SK-N-SH treated with all-trans-retinoic acid at 6 μM for 48 hours (cell line): ENCODE data around the gene CPSF4L.
"Not testable (repeated sequence)": the region's sequence is repeated elsewhere in the genome, so short reads cannot be mapped to it uniquely, and the experiment has no call there.

ENCODE experiments used
- ATAC-seq: fragments of 200-7000 bp; cut with Tn5 transposase; 3 replicates; pipeline ENCODE4 v1.9.1; 2020; ENCODE audit warnings: mild to moderate bottlenecking, moderate library complexity
- ARNTL ChIP-seq: fragments of 450-650 bp; formaldehyde crosslinking; IDR thresholded peaks from 2 replicates; pipeline ENCODE4 v1.5.0; 2020; ENCODE audit warnings: low read depth, mild to moderate bottlenecking, moderate library complexity, borderline replicate concordance
- CSDC2 ChIP-seq: fragments of 250-450 bp; sonication (Bioruptor Pico); IDR thresholded peaks from 2 replicates; pipeline ENCODE4 v1.5.0; 2020; ENCODE audit warnings: mild to moderate bottlenecking, moderate library complexity
- ESRRG ChIP-seq: fragments of 250-450 bp; sonication (Bioruptor Pico); IDR thresholded peaks from 2 replicates; pipeline ENCODE4 v1.6.1; 2021; ENCODE audit warnings: mild to moderate bottlenecking
- ISL1 ChIP-seq: fragments of 250-450 bp; sonication (Bioruptor Pico); IDR thresholded peaks from 2 replicates; pipeline ENCODE4 v2.1.2; 2022; ENCODE audit warnings: mild to moderate bottlenecking, moderate library complexity
- OSR1 ChIP-seq: fragments of 250-450 bp; sonication (Bioruptor Pico); IDR thresholded peaks from 2 replicates; pipeline ENCODE4 v1.8.0; 2022; ENCODE audit warnings: moderate library complexity, mild to moderate bottlenecking, inconsistent platforms
- PPARA ChIP-seq: fragments of 250-450 bp; sonication (Bioruptor Pico); IDR thresholded peaks from 2 replicates; pipeline ENCODE4 v1.5.0; 2020; ENCODE audit warnings: mild to moderate bottlenecking, borderline replicate concordance
- RARB ChIP-seq: fragments of 250-450 bp; sonication (Bioruptor Pico); IDR thresholded peaks from 2 replicates; pipeline ENCODE4 v1.8.0; 2021; ENCODE audit warnings: mild to moderate bottlenecking, moderate library complexity
- SNAI2 ChIP-seq: fragments of 250-450 bp; sonication (Bioruptor Pico); IDR thresholded peaks from 2 replicates; pipeline ENCODE4 v1.5.0; 2020; ENCODE audit warnings: mild to moderate bottlenecking, moderate library complexity
- TCF4 ChIP-seq: fragments of 250-450 bp; sonication (Bioruptor Pico); IDR thresholded peaks from 2 replicates; pipeline ENCODE4 v1.8.0; 2021; ENCODE audit warnings: mild to moderate bottlenecking, moderate library complexity, borderline replicate concordance
- ZC3H10 ChIP-seq: fragments of 250-450 bp; sonication (Bioruptor Pico); IDR thresholded peaks from 2 replicates; pipeline ENCODE4 v1.5.1; 2021; ENCODE audit warnings: mild to moderate bottlenecking, moderate library complexity
- ZFP3 ChIP-seq: fragments of 250-450 bp; sonication (Bioruptor Pico); IDR thresholded peaks from 2 replicates; pipeline ENCODE4 v1.5.0; 2020; ENCODE audit warnings: mild to moderate bottlenecking, moderate library complexity
- ZFP30 ChIP-seq: fragments of 450-650 bp; formaldehyde crosslinking; IDR thresholded peaks from 2 replicates; pipeline ENCODE4 v1.5.0; 2022; ENCODE audit warnings: mild to moderate bottlenecking, moderate library complexity
- ZNF565 ChIP-seq: fragments of 450-650 bp; formaldehyde crosslinking; conservative IDR thresholded peaks from 2 replicates; pipeline ENCODE4 v1.5.0; 2020; ENCODE audit warnings: low read depth, mild to moderate bottlenecking, moderate library complexity
- ZNF70 ChIP-seq: fragments of 450-650 bp; formaldehyde crosslinking; IDR thresholded peaks from 2 replicates; pipeline ENCODE4 v1.5.0; 2020; ENCODE audit warnings: mild to moderate bottlenecking, moderate library complexity
- TF ChIP-seq, protein P1 (sequence below): fragments of 250-450 bp; sonication (Bioruptor Pico); IDR thresholded peaks from 2 replicates; pipeline ENCODE4 v1.5.1; 2020; ENCODE audit warnings: low read depth, mild to moderate bottlenecking, moderate library complexity
- TF ChIP-seq, protein P2 (sequence below): fragments of 250-450 bp; sonication (Bioruptor Pico); IDR thresholded peaks from 2 replicates; pipeline ENCODE4 v1.5.1; 2021; ENCODE audit warnings: mild to moderate bottlenecking, moderate library complexity
- TF ChIP-seq, protein P3 (sequence below): fragments of 250-450 bp; sonication (Bioruptor Pico); IDR thresholded peaks from 2 replicates; pipeline ENCODE4 v1.8.0; 2020; ENCODE audit warnings: mild to moderate bottlenecking, moderate library complexity, borderline replicate concordance
- TF ChIP-seq, protein P4 (sequence below): fragments of 250-450 bp; sonication (Bioruptor Pico); IDR thresholded peaks from 2 replicates; pipeline ENCODE4 v1.5.0; 2020; ENCODE audit warnings: mild to moderate bottlenecking, moderate library complexity
- TF ChIP-seq, protein P5 (sequence below): fragments of 250-450 bp; sonication (Bioruptor Pico); IDR thresholded peaks from 2 replicates; pipeline ENCODE4 v1.8.0; 2021; ENCODE audit warnings: low read depth, mild to moderate bottlenecking, moderate library complexity, borderline replicate concordance

CPSF4L gene, protein sequence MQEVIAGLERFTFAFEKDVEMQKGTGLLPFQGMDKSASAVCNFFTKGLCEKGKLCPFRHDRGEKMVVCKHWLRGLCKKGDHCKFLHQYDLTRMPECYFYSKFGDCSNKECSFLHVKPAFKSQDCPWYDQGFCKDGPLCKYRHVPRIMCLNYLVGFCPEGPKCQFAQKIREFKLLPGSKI

DNA sequence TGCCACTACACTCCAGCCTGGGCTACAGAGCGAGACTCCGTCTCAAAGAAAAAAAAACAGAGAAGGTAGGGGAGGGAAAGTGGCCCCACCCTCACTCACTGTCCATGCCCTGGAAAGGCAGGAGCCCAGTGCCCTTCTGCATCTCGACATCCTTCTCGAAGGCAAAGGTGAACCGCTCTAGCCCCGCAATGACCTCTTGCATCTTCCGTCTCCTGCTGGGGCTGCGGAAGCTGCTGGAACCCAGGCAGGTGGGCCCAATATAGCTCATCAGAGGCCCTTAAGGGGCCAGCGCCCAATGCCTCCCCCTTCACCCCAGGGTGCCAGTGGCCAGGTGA lies at the start of gene CPSF4L:
Gene CPSF4L, minus strand, starts transcription at position 264 of the 335 bp plus-strand sequence. Its CDS starts 62 bp downstream, at position 202.
- TF ChIP-seq ARNTL (CRISPR knock-in tag) (no peak), SNAI2 (no peak)
- no peak for ATAC-seq

DNA sequence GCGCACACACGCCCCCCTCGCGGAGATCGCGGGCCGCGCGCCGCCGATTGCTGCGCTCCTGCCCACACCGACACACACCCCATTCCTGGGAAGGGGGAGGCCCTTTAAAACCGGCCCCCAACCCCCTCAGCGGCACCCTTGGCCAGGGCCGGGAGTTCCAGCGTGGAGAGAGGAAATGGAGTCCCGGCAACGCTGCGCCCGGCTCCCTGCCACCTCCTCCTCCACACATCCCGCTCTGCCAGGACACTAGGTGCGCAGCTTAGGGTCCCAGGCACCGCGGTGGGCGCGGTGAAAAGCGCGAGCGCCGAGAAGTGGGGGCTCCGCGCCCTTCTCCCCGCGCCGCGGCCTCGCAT lies 49.7 kb upstream of the CPSF4L start:
- no peak for TF ChIP-seq ZFP30 (CRISPR knock-in tag)
- TF ChIP-seq ZFP3 (CRISPR knock-in tag), result 0 out of 2 replicates have a peak, but pooled peaks have one; percentile 29
- TF ChIP-seq PPARA, result no peak
- no peak for TF ChIP-seq CSDC2 (CRISPR knock-in tag)
- no peak for TF ChIP-seq ARNTL (CRISPR knock-in tag)
- no peak for TF ChIP-seq ISL1 (CRISPR knock-in tag)
- no peak for TF ChIP-seq OSR1
- TF ChIP-seq TCF4 (CRISPR knock-in tag), result no peak
- peak; percentile 40 for ATAC-seq

DNA sequence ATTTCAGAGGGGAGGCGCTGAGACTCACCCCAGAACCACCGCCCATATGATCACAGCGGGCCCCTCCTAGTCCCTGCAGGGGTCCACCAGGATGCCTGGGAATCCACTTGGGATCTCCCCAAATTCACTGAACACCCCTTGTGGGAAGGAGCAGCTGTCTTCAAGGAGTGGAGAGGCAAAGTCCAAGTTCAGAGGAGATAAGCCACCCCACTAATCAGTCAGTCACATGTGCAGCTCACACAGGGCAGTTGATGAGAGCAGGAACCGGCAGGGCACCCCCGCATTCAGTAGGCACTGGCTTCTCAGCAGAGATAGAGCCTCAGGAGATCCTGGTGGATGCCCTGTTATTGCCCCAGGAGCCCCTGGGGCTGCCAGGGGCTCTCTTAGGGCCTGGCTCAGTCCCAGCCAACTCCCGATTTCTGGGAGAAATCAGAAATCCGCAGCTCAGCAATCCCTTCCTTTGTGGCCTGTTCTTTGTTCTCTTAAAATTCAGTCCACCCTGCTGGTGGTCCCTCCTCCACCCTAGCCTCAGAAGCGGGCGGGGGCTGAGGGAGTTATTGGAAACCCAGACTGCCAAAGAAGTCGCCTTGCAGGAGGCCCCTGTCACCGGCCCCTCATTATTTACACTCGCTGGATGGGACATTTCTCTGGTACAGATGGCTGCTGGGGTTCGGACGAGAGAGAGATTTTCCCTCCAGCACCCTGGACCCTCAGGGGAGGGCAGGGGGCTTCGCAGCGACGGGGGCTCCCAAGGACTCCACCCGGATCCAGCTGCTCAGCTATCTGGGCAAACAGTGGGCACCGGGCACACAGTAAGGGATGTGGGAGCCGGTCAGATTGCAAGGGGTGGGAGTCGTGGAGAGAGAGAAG lies 48.3 kb upstream of the CPSF4L start:
- no peak for TF ChIP-seq CSDC2 (CRISPR knock-in tag)
- TF ChIP-seq, protein P1, sequence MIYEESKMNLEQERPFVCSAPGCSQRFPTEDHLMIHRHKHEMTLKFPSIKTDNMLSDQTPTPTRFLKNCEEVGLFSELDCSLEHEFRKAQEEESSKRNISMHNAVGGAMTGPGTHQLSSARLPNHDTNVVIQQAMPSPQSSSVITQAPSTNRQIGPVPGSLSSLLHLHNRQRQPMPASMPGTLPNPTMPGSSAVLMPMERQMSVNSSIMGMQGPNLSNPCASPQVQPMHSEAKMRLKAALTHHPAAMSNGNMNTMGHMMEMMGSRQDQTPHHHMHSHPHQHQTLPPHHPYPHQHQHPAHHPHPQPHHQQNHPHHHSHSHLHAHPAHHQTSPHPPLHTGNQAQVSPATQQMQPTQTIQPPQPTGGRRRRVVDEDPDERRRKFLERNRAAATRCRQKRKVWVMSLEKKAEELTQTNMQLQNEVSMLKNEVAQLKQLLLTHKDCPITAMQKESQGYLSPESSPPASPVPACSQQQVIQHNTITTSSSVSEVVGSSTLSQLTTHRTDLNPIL (CRISPR knock-in tag), result no peak
- TF ChIP-seq, protein P2, sequence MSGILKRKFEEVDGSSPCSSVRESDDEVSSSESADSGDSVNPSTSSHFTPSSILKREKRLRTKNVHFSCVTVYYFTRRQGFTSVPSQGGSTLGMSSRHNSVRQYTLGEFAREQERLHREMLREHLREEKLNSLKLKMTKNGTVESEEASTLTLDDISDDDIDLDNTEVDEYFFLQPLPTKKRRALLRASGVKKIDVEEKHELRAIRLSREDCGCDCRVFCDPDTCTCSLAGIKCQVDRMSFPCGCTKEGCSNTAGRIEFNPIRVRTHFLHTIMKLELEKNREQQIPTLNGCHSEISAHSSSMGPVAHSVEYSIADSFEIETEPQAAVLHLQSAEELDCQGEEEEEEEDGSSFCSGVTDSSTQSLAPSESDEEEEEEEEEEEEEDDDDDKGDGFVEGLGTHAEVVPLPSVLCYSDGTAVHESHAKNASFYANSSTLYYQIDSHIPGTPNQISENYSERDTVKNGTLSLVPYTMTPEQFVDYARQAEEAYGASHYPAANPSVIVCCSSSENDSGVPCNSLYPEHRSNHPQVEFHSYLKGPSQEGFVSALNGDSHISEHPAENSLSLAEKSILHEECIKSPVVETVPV, result no peak
- TF ChIP-seq ZFP3 (CRISPR knock-in tag), result no peak
- TF ChIP-seq ESRRG (CRISPR knock-in tag), result no peak
- no peak for TF ChIP-seq RARB
- no peak for TF ChIP-seq ZNF565
- no peak for TF ChIP-seq ISL1 (CRISPR knock-in tag)
- TF ChIP-seq, protein P3, sequence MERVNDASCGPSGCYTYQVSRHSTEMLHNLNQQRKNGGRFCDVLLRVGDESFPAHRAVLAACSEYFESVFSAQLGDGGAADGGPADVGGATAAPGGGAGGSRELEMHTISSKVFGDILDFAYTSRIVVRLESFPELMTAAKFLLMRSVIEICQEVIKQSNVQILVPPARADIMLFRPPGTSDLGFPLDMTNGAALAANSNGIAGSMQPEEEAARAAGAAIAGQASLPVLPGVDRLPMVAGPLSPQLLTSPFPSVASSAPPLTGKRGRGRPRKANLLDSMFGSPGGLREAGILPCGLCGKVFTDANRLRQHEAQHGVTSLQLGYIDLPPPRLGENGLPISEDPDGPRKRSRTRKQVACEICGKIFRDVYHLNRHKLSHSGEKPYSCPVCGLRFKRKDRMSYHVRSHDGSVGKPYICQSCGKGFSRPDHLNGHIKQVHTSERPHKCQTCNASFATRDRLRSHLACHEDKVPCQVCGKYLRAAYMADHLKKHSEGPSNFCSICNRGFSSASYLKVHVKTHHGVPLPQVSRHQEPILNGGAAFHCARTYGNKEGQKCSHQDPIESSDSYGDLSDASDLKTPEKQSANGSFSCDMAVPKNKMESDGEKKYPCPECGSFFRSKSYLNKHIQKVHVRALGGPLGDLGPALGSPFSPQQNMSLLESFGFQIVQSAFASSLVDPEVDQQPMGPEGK (CRISPR knock-in tag), result no peak
- TF ChIP-seq ZNF70 (CRISPR knock-in tag), result no peak
- no peak for TF ChIP-seq PPARA
- no peak for TF ChIP-seq SNAI2
- TF ChIP-seq OSR1, result no peak
- TF ChIP-seq ZC3H10, result no peak
- ATAC-seq, result no peak

DNA sequence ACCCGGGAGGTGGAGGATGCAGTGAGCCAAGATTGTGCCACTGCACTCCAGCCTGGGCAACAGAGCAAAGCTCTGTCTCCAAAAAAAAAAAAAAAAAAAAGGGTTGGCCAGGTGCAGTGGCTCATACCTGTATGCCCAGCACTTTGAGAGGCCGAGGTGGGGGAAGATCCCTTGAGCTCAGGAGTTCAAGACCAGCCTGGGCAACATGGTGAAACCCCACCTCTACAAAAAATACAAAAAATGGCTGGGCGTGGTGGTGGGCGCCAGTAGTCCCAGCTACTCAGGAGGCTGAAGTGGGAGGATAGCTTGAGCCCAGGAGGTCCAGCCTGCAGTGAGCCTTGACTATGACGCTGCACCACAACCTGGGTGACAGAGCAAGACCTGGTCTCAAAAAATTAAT lies 47.3 kb upstream of the CPSF4L start:
- ATAC-seq, result not testable (repeated sequence)

DNA sequence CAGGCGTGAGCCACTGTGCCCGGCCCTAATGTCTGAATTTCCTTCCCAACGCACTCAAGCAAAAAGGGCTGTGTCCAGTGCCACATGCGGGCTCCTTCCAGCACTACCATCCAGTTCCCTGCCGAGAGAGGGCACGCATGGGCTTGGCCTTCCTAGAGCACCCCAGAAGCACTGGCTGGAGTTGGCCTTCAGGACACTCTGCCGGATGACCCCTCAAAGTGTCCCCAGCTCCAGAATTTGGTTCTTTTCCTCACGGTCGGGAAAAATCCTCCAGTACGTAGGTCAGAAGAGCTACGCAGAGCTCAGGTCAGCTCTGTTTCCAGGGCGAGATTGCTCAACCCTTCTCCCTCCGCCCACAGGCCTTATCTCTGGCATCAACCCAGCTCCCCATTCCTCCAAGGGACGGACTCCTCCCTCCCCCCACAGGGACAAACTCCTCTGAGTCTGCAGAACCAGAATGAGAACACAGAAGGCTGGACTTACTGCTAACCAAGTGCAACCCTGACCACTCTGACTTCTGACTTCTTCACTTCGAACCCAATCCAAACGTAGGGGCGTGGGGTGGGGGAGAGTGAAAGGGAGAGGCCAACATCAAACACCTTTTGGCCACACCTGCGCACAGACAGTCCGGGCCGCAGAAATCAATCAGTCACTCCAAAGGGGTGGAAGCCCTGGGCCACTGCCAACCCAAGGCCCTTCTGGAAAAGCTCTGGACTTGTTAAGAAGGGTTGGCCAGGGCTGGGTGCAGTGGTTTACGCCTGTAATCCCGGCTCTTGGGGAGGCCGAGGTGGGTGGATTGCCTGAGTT lies 46.5 kb upstream of the CPSF4L start:
- ATAC-seq, result 0 out of 3 replicates have a peak, but pooled peaks have one; percentile 0
- TF ChIP-seq, protein P4, sequence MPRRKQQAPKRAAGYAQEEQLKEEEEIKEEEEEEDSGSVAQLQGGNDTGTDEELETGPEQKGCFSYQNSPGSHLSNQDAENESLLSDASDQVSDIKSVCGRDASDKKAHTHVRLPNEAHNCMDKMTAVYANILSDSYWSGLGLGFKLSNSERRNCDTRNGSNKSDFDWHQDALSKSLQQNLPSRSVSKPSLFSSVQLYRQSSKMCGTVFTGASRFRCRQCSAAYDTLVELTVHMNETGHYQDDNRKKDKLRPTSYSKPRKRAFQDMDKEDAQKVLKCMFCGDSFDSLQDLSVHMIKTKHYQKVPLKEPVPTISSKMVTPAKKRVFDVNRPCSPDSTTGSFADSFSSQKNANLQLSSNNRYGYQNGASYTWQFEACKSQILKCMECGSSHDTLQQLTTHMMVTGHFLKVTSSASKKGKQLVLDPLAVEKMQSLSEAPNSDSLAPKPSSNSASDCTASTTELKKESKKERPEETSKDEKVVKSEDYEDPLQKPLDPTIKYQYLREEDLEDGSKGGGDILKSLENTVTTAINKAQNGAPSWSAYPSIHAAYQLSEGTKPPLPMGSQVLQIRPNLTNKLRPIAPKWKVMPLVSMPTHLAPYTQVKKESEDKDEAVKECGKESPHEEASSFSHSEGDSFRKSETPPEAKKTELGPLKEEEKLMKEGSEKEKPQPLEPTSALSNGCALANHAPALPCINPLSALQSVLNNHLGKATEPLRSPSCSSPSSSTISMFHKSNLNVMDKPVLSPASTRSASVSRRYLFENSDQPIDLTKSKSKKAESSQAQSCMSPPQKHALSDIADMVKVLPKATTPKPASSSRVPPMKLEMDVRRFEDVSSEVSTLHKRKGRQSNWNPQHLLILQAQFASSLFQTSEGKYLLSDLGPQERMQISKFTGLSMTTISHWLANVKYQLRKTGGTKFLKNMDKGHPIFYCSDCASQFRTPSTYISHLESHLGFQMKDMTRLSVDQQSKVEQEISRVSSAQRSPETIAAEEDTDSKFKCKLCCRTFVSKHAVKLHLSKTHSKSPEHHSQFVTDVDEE (CRISPR knock-in tag), result peak; percentile 18; the same call in 1 of the 2 replicates
- TF ChIP-seq, protein P3 (CRISPR knock-in tag), result peak; percentile 37; the same call in 1 of the 2 replicates
- no peak for TF ChIP-seq ZNF565
- TF ChIP-seq OSR1, result no peak
- TF ChIP-seq, protein P1 (CRISPR knock-in tag), result no peak
- TF ChIP-seq, protein P5, sequence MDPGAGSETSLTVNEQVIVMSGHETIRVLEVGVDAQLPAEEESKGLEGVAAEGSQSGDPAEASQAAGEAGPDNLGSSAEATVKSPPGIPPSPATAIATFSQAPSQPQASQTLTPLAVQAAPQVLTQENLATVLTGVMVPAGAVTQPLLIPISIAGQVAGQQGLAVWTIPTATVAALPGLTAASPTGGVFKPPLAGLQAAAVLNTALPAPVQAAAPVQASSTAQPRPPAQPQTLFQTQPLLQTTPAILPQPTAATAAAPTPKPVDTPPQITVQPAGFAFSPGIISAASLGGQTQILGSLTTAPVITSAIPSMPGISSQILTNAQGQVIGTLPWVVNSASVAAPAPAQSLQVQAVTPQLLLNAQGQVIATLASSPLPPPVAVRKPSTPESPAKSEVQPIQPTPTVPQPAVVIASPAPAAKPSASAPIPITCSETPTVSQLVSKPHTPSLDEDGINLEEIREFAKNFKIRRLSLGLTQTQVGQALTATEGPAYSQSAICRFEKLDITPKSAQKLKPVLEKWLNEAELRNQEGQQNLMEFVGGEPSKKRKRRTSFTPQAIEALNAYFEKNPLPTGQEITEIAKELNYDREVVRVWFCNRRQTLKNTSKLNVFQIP, result no peak
